Central memory CD4-positive, alpha-beta T cell (primary cell): Measurements from ENCODE around the gene CACNA1D.

Experiments used
- DNase-seq: peaks from one replicate; pipeline ENCODE4 v3.0.0; 2022

The CACNA1D gene

DNA sequence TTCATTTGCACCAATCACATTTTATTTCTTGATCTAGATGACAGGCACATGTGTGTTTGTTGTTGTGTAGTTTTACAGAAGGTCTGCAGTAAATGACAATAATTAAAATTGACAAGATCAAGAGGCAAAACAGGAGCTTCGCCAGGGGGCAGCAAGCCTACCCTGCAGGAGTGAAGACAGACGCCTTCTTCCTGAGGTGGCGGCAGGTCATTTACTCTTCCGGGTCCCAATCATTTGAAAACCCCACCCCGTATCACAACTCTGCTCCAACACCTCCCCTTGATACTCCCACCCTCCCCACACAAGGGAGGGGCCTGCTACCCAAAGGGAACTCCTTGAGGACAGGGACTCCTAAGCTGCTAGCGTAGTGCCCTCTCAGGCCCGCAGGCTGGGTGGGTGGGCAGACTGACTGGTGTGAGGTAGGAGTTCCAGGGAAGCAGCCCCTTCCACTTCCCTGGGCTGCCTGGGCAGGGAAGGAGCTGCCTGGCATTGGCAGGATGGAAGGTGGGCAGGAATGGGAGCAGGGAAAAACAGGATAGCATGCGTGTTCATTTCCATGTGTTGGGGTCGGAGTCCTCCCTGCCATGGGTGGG, 338.7 kb downstream of the CACNA1D start:
- no peak for DNase-seq

DNA sequence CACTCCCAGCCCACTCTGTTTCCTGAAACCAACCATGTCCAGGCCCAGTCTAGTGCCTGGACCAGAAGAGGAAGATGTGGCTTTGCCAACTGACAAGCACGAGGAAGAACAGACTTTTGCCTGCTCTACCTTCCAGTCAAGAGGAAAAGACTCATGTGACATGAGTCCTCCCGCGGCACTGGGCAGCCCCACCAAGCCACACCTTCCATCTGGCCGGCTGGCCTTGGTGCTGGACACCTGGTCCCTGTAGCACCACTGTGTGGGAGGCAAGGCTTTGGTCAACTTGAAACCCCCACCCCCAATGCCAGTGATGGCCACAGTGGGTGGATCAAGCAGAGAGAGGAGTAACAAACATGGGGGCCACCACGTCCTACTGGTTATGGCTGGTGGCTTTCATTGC, 339.3 kb downstream of the CACNA1D start:
- DNase-seq: no peak

DNA sequence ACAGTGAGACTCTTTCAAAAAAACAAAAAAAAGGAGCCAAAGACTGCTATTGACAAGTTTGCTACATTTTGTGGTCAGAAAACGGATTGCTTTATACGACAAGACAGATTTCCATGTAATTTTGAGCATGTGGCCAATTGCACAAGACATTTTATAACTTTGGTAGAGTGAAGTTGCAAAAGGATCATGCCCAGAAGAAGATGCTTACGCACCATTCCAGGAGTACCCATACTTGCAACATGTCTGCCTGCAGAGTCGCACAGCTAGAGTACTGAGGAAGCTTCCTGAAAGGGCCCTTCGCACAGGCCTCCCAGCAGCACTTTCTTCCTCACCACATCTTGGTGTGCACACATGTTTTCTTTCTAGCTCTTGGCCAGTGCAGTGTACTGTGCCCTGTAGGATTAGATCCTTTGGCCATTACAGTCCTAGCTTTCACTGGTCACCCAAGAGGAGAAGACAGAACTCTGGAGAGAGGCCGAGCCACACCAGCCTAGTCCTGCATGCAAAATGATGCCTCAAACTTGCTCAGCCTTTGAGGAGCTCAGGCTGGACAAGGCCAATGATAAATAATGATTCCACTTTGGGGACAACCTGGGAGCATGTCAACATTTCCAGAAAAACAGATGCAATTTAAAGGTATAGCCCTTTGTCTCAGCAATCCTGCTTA, 340.2 kb downstream of the CACNA1D start:
- DNase-seq: no peak

DNA sequence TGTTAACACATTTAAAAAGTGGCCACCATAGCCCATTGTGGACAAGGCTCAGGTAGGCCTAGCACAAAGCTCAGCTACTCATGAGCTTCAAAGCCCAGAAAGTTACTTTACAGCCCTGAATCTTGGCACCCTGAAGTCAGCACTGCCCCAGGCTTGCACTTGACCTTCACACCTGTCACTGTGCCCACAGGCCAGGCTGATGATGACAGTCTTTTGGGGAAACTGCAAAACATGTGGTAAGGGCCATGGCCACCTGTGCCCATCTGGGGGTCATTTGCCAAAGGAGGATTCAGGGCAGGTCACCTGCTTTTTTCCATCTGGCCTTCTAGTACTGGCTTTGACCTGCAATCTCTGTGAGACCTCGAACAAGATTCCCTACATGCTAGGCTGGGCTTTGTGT, 340.8 kb downstream of the CACNA1D start:
- no peak for DNase-seq

DNA sequence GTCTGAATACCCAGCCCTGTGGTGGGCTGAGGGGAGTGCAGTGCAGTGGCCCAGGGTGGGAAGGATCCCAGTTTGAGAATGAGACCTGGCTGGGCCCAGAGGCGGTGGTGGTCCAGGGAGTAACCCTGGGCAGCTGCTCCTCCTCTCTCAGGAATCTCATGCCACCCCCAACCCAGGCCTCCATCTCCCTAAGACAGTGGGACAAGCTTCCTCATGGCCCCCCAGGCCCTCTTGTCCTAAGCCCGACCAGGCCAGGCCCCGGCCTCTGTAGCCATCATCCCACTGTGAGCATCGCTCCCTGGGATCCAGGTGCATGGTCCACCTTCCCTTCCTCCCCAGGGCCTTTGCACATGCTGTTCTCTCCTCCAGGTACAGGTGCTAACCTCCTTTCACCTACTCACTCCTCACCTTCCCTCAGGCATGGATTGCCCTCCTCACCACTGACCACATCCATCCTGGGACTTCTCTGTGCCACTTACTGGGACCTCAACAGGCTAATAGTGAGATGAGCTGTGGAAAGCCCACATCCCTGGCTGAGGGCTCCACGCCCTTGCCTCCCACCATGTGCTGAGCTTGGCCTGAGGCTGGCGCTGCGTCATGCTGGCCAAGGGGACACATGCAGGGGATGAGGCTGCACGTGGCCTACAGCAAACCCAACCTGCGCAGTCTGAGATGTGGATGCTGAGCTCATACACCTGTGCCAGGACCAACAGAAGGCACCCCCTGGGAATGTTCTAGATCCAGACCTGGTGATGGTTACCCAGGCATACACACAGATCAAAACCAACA, 341.9 kb downstream of the CACNA1D start:
- no peak for DNase-seq

DNA sequence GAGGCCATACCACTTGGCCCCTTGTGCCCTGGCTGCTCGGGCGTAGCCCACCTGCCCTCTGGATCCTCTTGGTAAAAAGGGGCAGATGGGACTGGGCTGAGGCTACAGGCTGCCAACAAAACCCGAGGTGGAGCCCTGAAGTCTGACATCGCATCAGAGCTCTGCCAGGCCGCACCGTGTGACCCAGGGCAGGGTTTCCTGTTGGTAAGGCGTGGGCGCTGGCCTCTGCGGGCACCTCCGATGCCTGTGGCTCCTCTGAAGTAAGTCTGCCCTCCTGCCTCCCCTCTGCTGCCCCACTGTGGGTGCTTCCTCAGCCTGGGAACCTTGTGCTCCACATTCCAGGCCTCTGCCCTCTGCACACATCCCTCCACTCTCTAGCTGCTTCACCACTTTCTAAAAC, 342.9 kb downstream of the CACNA1D start:
- DNase-seq: no peak

DNA sequence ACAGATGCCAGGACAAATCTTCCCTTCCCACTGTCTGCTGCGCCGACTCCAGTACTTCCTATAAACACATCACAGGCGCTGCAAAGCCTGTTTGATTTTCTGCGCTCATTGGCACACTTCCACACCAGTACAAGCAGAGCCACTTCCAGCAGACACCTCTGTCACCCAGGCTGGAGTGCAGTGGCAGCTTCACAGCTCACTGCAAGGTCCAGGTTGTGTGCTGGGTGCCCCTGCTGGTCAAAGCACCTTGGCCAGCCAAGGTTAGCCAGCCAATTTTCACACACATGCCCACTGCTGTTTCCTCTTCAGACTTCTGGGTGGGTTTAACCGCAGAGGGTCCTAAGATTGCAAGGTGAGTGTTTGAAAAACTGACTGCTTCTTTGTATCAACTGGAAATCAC, 346.9 kb downstream of the CACNA1D start:
- no peak for DNase-seq

DNA sequence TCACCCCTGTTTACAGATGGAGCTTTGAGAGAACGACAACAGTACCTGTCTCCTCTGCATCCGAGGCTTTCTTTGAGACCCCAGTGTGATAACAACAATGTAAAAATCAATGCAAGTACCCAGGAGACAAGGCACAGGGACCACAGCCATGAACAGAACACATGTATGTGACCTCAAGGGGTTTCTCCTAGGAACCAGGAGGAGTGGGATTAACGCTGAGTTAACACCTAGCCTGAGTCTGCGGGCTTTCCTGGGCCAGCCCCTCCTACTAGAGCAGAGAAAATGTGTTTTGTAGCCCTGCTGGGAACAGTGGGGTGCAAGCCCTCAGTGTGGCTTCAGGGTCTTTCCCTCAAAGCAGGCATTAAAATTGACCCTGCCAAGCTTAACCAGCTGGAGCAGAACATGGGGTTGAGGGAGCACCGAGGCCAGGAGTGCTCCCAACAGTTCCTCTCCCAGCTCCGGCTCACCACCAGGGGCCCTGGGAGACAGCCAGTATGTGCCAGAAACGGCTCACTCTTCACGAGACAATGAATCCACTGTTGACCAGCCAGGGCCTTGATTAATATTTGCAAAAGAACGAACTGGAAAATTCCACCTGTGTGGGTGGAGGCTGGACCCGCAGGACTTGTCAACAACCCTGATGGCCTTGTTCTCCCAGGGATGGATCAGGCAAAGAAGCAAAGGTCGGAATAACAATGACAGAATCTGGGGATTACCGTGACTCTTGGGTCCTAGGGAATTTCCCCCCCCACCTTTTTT, 348.2 kb downstream of the CACNA1D start:
- DNase-seq: no peak

DNA sequence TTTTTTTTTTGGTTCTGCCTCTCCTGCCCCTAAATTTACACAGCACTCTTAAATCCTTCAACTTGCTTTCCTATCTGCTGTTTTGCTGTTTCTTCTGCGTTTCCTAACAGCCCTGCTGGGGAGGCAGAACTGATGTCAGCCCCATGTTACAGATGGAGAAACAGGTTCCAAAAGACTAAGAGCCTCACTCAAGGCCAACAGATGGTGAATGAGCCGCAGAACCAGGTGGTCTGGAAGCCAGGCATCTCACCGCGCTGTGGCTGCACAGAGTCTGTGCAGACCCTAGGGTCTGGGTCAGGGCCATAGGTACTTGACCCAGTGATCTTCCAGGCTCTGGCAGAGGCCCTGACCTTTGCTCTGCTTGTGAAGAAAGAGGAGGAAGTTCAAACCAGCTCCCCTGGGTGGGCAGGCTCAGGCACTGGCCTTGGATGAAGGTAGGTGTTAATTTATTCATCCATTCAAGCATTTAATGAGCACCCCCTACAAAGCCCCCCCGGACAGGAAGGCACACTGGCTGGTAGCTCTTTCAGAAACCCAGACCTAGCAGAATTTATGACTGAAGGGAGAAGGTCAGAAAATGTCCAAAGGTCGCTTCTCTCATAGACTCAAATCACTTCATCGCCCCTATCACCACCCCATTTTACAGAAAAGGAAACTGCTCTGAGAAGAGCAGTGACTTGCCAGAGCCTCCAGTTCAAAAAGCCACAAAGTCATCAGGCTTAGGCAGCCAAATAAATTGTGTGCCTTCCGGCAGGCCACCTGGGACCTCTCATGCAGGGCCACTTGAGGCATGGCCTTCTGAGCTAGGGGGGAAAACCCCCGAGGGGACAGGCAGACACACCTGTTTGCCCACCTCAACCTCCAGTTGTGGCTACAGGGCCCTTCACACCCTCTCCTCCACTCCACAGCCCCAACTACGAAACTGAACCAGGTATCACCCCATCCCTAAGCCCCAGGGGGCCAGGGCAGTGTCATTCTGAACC, 349.1 kb downstream of the CACNA1D start:
- no peak for DNase-seq

DNA sequence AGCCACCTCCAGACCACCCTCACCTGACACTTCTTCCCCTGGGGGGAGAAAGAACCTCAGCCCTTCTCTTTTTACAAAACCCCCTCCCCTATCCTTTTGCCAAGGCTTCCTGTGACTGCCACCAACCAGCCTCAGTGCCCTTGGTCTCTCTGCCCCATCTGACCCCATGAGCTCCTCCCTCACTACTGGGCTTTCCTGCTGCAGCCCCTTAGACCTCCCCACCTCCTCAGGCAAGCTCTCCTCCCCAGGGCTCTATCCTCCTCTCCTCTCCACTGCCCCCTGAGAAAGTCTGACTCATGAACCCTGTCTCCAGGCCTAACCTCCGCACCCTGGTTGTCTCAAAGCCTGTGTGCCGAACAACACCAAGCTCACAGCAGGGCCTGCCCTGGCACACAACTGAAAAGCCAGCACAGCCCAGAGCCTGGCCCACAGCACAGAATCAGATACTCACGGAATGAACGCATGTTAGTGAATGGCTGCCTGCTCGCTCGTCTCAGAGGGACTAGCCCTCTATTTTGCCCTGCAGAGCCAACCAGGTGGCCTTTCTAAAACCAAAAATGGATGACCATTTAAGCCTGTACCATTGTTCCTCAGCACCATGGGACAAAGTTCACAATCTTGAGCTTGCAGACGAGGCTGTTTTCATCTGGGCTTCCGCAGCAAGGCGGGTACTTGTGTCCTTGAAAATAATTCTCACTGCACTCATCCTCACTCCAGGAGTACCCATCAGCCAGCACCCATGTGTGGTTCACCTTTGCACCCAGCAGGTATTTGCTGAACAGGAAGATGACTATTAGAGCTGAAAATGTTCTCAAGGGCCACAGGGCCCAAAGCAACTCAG, 350.1 kb downstream of the CACNA1D start:
- no peak for DNase-seq

DNA sequence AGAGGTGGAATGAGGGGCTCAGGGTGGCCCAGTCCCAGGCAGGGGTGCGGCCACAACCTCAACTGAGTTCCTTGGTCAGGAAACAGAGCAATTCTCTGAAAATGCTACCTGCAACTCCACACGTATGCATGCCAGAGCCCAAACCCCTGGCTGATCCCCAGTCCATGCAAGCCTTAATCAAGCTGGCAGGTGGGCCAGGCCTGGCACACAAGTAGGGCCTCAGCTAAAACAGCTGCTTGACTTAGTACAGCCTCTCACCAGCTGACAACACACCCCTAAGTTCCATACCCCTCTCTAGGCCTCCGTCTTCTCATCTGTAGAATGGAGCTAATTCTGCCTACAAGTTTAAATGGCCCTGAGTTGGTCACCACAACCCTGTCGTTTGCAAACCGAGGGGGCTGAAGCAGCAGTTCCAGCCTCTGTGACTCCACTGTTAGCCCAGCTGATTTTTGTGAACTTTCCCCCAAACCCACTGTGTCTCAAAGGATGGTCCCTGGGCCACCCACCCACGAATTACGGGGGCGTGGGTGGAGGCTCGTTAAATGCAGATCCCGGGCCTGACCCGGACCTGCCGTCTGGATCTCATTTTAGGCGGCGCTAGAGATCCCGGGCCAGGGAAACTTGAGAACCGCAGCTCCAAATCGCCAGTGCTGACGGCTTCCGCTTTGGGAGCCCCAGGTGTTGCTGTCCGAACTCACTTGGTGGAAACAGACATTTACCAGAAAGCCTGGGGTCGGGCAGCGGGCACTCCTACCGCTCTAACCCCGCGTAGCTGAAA, 350.9 kb downstream of the CACNA1D start:
- DNase-seq: no peak

DNA sequence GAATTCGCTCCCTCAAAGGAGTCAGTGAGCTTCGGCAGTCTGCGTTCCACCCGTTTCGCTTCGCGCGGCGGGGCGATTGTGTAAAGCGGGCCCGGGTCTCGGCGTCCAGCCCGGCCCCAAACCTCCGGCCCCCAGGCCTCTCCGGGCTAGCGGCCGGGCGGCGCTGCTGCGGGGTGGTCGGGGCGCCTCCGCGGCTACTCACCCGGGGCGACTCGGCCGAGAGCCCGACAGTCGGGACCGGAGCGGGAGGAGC, 351.4 kb downstream of the CACNA1D start:
- no peak for DNase-seq

DNA sequence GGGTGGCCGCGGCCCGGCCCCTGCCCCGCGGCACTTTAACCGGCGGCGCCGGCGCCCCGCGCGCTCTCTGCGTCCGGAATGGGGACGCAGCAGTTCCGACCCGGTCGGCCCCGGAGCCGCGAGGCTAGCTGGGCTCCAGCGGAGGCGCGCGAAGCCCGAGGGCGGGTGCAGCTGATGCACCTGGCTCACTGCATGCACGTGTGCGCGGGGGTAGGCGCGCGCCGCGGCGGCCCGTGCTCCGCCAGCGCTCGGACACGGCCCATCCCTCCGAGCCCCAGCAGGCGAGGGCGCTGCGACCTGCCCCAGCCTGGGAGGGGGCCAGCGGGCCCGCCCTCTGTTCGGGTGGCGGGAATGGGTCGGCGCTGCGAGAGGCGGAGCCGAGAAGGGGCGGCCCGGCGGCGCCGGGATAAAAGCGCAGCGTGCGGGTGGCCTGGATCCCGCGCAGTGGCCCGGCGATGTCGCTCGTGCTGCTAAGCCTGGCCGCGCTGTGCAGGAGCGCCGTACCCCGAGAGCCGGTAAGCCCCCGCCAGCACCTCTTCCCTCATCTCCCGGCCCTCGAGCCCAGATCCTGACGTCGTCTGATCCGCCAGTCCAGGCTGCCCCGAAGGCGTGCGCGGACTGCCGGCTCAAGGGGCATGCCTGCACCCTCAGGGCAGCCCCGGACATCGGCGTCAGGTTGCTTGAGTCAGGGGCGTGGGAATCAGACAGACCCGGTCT, 351.9 kb downstream of the CACNA1D start, which contains the start of the genes CHDH and IL17RB:
CHDH (minus strand) TSS at position 286 of the 717 bp plus-strand sequence. CDS start 22,411 bp downstream, outside the sequence.
IL17RB (plus strand) TSS at position 435 of the 717 bp plus-strand sequence; CDS start at position 456, 21 bp downstream.
- no peak for DNase-seq

DNA sequence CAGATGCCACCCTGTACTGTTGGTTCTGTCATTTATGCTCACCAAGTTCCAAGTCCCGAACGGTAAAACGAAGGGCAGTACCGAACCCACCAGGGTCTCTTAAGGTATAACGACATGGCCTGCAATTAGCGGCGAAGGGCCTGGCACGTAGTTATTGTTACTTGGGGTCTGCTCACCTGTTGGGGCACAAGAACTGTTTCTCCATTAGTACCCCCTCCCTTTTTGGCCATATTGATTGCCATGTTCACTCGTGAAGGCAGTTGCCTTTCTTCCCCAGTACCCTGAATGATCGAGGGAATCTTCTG, 352.4 kb downstream of the CACNA1D start:
- DNase-seq: no peak

DNA sequence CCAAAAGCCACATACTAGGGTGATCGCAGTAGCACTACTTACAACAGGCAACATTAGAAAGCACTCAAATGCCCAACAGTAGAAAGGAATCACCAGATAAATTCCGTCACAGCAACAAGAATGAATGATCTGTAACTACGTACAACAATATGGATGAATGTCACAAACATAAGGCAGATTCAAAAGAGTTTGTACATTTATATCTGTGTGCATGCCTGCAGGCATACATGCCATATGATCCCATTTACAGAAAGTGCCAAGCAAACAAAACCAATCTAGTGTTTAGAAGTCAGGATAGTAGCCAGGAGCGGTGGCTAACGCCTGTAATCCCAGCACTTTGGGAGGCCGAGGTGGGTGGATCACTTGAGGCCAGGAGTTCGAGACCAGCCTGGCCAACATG, 355.5 kb downstream of the CACNA1D start:
- no peak for DNase-seq

DNA sequence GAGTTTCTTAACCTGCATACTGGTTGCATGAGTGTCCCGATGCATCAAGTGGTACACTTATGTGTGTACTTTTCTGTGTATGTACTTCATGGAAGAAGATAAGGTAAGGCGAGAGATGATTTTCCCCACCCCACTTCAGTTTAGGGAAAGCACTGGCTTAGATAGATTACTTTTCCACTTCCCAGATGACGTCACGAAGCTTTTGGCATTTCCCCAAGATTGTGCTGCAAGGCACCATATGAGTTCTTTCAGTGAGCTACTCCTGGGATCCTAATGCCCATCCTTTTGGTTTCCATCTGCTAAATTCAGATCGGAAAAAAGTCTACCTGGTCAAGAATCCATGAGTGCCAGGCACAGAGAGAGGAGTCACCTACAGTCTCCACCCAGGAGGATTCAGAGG, 356.5 kb downstream of the CACNA1D start:
- no peak for DNase-seq

DNA sequence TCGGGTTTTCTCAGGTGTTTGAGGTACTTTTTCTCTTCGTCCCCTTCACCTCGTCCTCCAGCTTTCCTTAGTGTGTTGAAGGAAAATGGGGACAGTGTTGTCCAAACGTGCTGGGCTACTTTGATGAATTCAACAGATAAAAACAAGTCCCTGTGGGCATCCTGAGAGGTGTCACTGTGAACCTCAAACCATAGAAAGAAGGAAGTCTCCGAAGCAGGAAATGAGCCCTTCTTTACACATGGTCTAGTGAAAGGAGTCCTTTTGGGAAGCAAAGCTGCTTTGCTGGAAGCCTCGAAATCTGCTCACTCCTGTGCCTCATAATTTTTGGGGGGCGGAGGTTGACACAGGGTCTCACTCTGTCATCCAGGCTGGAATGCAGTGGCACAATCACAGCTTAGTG, 362.6 kb downstream of the CACNA1D start:
- DNase-seq: no peak

DNA sequence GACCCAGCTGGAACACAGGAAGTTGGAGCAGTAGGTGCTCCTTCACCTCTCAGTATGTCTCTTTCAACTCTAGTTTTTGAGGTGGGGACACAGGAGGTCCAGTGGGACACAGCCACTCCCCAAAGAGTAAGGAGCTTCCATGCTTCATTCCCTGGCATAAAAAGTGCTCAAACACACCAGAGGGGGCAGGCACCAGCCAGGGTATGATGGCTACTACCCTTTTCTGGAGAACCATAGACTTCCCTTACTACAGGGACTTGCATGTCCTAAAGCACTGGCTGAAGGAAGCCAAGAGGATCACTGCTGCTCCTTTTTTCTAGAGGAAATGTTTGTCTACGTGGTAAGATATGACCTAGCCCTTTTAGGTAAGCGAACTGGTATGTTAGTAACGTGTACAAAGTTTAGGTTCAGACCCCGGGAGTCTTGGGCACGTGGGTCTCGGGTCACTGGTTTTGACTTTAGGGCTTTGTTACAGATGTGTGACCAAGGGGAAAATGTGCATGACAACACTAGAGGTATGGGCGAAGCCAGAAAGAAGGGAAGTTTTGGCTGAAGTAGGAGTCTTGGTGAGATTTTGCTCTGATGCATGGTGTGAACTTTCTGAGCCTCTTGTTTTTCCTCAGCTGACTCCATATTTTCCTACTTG, 363.8 kb downstream of the CACNA1D start:
- DNase-seq: no peak

DNA sequence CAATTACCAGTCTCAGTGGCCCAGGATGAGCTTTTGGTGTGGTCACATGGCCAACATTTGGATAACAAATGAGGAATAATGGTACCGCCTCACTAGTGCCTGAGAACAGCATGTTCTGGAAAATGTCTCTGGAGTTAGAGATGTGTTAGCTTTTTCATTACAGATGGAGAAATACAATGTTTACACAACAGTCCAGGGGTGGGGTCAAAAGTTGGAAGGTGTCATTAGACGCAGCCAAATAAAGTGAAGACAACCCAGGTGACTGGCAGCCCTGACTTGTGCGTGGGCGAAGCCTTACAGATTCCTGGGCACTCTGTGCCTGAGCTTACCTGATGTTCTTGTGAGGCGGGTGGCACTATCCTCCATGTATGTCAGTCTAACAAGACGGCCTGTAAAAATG, 364.8 kb downstream of the CACNA1D start:
- DNase-seq: no peak
